Measurements from ENCODE around the gene ALK. TPM values are rescaled to one million over a fixed set of nuclear protein-coding genes. Genes with fewer than 3 reads are reported as not detected.

The ALK gene
- total RNA-seq, 1 donor from 2014 or later, result not detected

GRCh38 chr2:29201979-29202378 is 719.4 kb downstream of the ALK start:
- no peaks in the 10 kb centered on the region for H3K9me3 Mint-ChIP-seq (ENCODE audit: low read depth)
- no peak for TF ChIP-seq CTCF (IDR thresholded peaks at IDR 0.05; ENCODE audit: unreplicated experiment)
- no peak overlapping the region for H3K27ac Mint-ChIP-seq
- no peak for DNase-seq (ENCODE audit: low spot score, unreplicated experiment)
- no peak overlapping the region for H3K4me3 Mint-ChIP-seq (ENCODE audit: low read depth)
- no peaks in the 10 kb centered on the region for H3K36me3 Mint-ChIP-seq (ENCODE audit: insufficient read depth)
- no peaks in the 10 kb centered on the region for H3K4me1 Mint-ChIP-seq (ENCODE audit: low read depth)
- no peaks in the 10 kb centered on the region for H3K27me3 Mint-ChIP-seq

DNA sequence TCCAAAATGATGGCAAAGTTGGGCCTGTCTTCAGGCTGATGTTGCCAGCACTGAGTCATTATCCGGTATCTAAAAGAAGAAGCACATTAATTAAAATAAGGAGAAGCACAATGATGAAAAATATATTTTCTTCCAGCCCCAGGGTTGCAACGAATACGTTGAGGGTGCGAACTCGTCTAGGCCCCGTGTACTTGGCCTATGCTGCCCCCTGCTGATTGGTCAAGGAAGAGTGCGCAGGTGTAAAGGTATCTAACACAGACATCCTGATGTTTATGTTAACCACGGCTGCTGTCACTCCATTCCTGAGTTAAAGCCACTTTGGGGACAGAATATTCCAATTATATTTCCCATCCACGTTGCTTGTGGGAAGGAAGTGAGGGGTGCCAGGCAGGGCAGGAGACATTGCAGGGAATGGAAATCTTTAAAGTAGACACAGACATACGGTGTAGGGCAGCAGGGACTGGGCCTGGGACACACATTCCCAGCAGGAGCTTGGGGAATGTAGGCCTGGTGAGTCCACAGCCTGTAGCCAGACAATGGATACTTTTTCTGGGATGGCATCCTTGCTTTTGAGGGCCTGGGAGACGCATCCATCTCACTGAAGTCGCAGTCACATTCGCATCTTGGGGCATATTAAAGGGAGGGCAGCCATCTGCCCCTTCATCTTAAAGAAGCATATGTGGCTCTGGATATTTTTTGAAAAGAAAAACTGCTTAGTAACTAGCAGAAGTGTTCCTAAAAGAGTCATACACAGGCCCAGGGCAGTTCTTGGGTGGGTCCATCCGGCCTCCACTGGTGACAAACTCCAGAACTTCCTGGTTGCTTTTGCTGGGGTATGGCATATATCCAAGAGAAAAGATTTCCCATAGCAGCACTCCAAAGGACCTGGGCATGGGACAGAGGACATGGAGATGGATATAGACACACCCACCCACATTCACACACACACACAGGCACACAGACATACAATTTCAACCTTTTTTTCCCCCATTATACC is 724.3 kb downstream of the ALK start:
- no peak overlapping the region for H3K27ac Mint-ChIP-seq
- no peaks in the 10 kb centered on the region for H3K9me3 Mint-ChIP-seq (ENCODE audit: low read depth)
- no peak overlapping the region for H3K4me3 Mint-ChIP-seq (ENCODE audit: low read depth)
- peaks cover 3% of the 10 kb centered on the region for H3K27me3 Mint-ChIP-seq
- TF ChIP-seq CTCF (IDR thresholded peaks at IDR 0.05; ENCODE audit: unreplicated experiment), result peak; percentile 91
- H3K4me1 Mint-ChIP-seq (ENCODE audit: low read depth), result no peaks in the 10 kb centered on the region
- H3K36me3 Mint-ChIP-seq (ENCODE audit: insufficient read depth), result no peaks in the 10 kb centered on the region
- peak; percentile 77 for DNase-seq (ENCODE audit: low spot score, unreplicated experiment)

DNA sequence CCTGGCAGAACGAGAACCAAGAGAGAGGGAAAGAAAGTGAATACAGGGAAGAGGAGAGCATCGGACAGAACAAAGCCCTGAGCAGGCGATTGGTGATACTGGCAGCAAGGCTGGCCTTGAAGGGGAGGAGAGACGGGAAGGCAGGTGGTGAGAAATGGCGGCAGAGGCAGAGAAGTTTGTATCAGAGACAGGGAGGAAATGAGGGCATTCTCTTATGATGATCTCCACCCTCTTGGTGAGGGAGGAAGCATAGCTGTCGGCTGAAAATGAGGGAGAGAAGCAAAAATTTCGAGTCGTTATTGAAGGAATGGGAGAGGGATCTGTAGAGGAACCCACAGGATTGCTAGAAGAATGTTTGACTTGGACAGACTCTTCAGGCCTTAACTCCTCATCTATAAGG is 725.6 kb downstream of the ALK start:
- no peak overlapping the region for H3K27ac Mint-ChIP-seq
- H3K36me3 Mint-ChIP-seq (ENCODE audit: insufficient read depth), result no peaks in the 10 kb centered on the region
- no peak for TF ChIP-seq CTCF (IDR thresholded peaks at IDR 0.05; ENCODE audit: unreplicated experiment)
- no peak for DNase-seq (ENCODE audit: low spot score, unreplicated experiment)
- no peaks in the 10 kb centered on the region for H3K9me3 Mint-ChIP-seq (ENCODE audit: low read depth)
- no peaks in the 10 kb centered on the region for H3K4me1 Mint-ChIP-seq (ENCODE audit: low read depth)
- H3K27me3 Mint-ChIP-seq, result peaks cover 3% of the 10 kb centered on the region
- H3K4me3 Mint-ChIP-seq (ENCODE audit: low read depth), result no peak overlapping the region

DNA sequence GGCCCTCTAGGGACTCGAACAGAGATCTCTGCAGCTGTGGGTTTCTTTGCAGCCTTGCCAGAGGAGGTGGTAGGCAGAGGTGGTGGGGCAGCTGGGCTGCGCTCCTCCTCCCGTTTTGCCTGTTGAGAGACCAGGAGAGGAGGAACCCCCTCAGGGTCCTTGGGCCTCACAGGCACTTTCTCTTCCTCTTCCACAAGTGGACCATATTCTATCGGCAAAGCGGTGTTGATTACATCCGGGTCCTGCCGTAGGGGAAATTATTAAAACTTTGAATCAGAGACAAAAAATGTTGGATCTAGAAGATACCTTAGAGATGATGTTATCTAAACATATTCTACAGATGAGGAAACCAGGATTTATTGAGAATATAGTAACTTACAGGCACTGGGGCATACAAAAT is 727.7 kb downstream of the ALK start:
- H3K27ac Mint-ChIP-seq, result no peak overlapping the region
- TF ChIP-seq CTCF (IDR thresholded peaks at IDR 0.05; ENCODE audit: unreplicated experiment), result no peak
- no peak overlapping the region for H3K4me3 Mint-ChIP-seq (ENCODE audit: low read depth)
- peaks cover 3% of the 10 kb centered on the region for H3K27me3 Mint-ChIP-seq
- H3K9me3 Mint-ChIP-seq (ENCODE audit: low read depth), result no peaks in the 10 kb centered on the region
- no peaks in the 10 kb centered on the region for H3K4me1 Mint-ChIP-seq (ENCODE audit: low read depth)
- no peaks in the 10 kb centered on the region for H3K36me3 Mint-ChIP-seq (ENCODE audit: insufficient read depth)
- DNase-seq (ENCODE audit: low spot score, unreplicated experiment), result no peak

- no peak for TF ChIP-seq CTCF (IDR thresholded peaks at IDR 0.05; ENCODE audit: unreplicated experiment)
- Mint-ChIP-seq H3K9me3 (ENCODE audit: low read depth) (no peaks in the 10 kb centered on the region), H3K4me1 (ENCODE audit: low read depth) (no peaks in the 10 kb centered on the region), H3K27me3 (peaks cover 3% of the 10 kb centered on the region), H3K4me3 (ENCODE audit: low read depth) (no peak overlapping the region), H3K27ac (no peak overlapping the region), H3K36me3 (ENCODE audit: insufficient read depth) (peaks cover 1% of the 10 kb centered on the region)
- DNase-seq (ENCODE audit: low spot score, unreplicated experiment), result no peak
Measured at GRCh38 chr2:29193111-29193510, 728.3 kb downstream of the ALK start.
